ENCODE results near the gene FTO. TPM values are rescaled to one million over a fixed set of nuclear protein-coding genes. Genes with fewer than 3 reads are reported as not detected.

FTO gene
- polyA plus RNA-seq, 1 donor from 2014 or later = 80.1 TPM

GRCh38 chr16:53848277-53848942 is 144.5 kb downstream of the FTO start:
- no peak for TF ChIP-seq POLR2AphosphoS5 (IDR thresholded peaks at IDR 0.05)
- TF ChIP-seq MXI1 (conservative IDR thresholded peaks at IDR 0.05; ENCODE audit: poor library complexity, severe bottlenecking) = no peak
- TF ChIP-seq, protein P1, sequence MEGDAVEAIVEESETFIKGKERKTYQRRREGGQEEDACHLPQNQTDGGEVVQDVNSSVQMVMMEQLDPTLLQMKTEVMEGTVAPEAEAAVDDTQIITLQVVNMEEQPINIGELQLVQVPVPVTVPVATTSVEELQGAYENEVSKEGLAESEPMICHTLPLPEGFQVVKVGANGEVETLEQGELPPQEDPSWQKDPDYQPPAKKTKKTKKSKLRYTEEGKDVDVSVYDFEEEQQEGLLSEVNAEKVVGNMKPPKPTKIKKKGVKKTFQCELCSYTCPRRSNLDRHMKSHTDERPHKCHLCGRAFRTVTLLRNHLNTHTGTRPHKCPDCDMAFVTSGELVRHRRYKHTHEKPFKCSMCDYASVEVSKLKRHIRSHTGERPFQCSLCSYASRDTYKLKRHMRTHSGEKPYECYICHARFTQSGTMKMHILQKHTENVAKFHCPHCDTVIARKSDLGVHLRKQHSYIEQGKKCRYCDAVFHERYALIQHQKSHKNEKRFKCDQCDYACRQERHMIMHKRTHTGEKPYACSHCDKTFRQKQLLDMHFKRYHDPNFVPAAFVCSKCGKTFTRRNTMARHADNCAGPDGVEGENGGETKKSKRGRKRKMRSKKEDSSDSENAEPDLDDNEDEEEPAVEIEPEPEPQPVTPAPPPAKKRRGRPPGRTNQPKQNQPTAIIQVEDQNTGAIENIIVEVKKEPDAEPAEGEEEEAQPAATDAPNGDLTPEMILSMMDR (IDR thresholded peaks at IDR 0.05; ENCODE audit: poor library complexity, severe bottlenecking) = no peak
- Histone ChIP-seq H3K4me2 (ENCODE audit: low read length) (no peak overlapping the region), H3K36me3 (ENCODE audit: insufficient read depth, low read length) (no peaks in the 10 kb centered on the region), H3K27me3 (ENCODE audit: insufficient read depth, low read depth, low read length) (no peaks in the 10 kb centered on the region), H3K4me3 (ENCODE audit: low read length) (no peak overlapping the region), H3K9ac (ENCODE audit: low read length) (no peak overlapping the region), H3K27ac (ENCODE audit: low read length) (no peak overlapping the region), H4K20me1 (ENCODE audit: insufficient read depth) (no peaks in the 10 kb centered on the region), H3K9me2 (ENCODE audit: insufficient read depth, low read length) (no peaks in the 10 kb centered on the region), H2AFZ (ENCODE audit: low read depth, low read length) (no peak overlapping the region), H3F3A (ENCODE audit: insufficient read depth, low read length, poor library complexity, severe bottlenecking) (no peaks in the 10 kb centered on the region), H3K9me3 (ENCODE audit: low read length) (no peaks in the 10 kb centered on the region), H3K79me2 (replicated peaks; ENCODE audit: insufficient read depth, low read length) (no peaks in the 10 kb centered on the region)

- no peaks in the 10 kb centered on the region for H3K79me2 ChIP-seq (replicated peaks; ENCODE audit: insufficient read depth, low read length)
- H3K9ac ChIP-seq (ENCODE audit: low read length) = no peak overlapping the region
- H3K4me2 ChIP-seq (ENCODE audit: low read length) = no peak overlapping the region
- H2AFZ ChIP-seq (ENCODE audit: low read depth, low read length) = no peak overlapping the region
- H3F3A ChIP-seq (ENCODE audit: insufficient read depth, low read length, poor library complexity, severe bottlenecking) = no peaks in the 10 kb centered on the region
- no peak for TF ChIP-seq MXI1 (conservative IDR thresholded peaks at IDR 0.05; ENCODE audit: poor library complexity, severe bottlenecking)
- TF ChIP-seq SMC3 (conservative IDR thresholded peaks at IDR 0.05; ENCODE audit: poor library complexity) = no peak
- TF ChIP-seq RAD21 (conservative IDR thresholded peaks at IDR 0.05) = no peak
- TF ChIP-seq, protein P2, sequence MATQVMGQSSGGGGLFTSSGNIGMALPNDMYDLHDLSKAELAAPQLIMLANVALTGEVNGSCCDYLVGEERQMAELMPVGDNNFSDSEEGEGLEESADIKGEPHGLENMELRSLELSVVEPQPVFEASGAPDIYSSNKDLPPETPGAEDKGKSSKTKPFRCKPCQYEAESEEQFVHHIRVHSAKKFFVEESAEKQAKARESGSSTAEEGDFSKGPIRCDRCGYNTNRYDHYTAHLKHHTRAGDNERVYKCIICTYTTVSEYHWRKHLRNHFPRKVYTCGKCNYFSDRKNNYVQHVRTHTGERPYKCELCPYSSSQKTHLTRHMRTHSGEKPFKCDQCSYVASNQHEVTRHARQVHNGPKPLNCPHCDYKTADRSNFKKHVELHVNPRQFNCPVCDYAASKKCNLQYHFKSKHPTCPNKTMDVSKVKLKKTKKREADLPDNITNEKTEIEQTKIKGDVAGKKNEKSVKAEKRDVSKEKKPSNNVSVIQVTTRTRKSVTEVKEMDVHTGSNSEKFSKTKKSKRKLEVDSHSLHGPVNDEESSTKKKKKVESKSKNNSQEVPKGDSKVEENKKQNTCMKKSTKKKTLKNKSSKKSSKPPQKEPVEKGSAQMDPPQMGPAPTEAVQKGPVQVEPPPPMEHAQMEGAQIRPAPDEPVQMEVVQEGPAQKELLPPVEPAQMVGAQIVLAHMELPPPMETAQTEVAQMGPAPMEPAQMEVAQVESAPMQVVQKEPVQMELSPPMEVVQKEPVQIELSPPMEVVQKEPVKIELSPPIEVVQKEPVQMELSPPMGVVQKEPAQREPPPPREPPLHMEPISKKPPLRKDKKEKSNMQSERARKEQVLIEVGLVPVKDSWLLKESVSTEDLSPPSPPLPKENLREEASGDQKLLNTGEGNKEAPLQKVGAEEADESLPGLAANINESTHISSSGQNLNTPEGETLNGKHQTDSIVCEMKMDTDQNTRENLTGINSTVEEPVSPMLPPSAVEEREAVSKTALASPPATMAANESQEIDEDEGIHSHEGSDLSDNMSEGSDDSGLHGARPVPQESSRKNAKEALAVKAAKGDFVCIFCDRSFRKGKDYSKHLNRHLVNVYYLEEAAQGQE (IDR thresholded peaks at IDR 0.05; ENCODE audit: borderline replicate concordance) = no peak
- no peak for TF ChIP-seq EZH2 (IDR thresholded peaks at IDR 0.05; ENCODE audit: borderline replicate concordance, insufficient read depth, low read length, poor library complexity, severe bottlenecking)
- TF ChIP-seq EP300 (conservative IDR thresholded peaks at IDR 0.05; ENCODE audit: poor library complexity, severe bottlenecking) = no peak
- no peak for TF ChIP-seq POLR2AphosphoS5 (IDR thresholded peaks at IDR 0.05)
- TF ChIP-seq TAF1 (IDR thresholded peaks at IDR 0.05; ENCODE audit: low read depth) = no peak
- TF ChIP-seq, protein P1 (IDR thresholded peaks at IDR 0.05; ENCODE audit: poor library complexity, severe bottlenecking) = no peak
- H3K27me3 ChIP-seq (ENCODE audit: insufficient read depth, low read depth, low read length) = no peaks in the 10 kb centered on the region
- no peaks in the 10 kb centered on the region for H3K36me3 ChIP-seq (ENCODE audit: insufficient read depth, low read length)
- no peak overlapping the region for H3K4me3 ChIP-seq (ENCODE audit: low read length)
- no peaks in the 10 kb centered on the region for H4K20me1 ChIP-seq (ENCODE audit: insufficient read depth)
- no peaks in the 10 kb centered on the region for H3K9me3 ChIP-seq (ENCODE audit: low read length)
- no peak overlapping the region for H3K27ac ChIP-seq (ENCODE audit: low read length)
- no peaks in the 10 kb centered on the region for H3K9me2 ChIP-seq (ENCODE audit: insufficient read depth, low read length)
These were observed 145.0 kb downstream of the FTO start for GRCh38 chr16:53848950-53849349.

All from neural cell (in vitro differentiated cells).